T1000 (cell line): Measurements from ENCODE around the gene GRIP2.
"Not testable (repeated sequence)": the region's sequence is repeated elsewhere in the genome, so short reads cannot be mapped to it uniquely, and the experiment has no call there.

Experiments
- DNase-seq: peaks from one replicate; lab custom pipeline; 2025; ENCODE audit warnings: mixed read lengths; lab: John Stamatoyannopoulos, UW

The GRIP2 gene

DNA sequence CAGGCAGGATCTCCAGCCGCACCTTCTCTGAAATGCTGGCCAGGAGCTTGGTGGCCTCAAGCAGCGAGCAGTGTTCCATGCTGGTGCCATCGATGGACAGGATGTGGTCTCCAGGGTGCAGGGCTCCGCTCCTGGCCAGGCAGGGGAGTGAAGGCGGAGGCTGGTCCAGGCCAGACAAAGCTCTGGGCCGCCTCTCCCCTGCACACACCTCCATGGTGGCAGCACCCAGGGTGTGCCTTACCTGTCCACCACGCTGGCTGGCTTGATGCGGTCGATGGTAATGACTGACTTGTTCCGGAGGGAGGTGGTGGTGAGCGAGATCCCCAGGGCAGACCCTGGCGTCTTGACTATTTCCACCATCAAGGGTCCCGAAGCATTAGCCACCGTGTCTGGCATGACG lies 20.0 kb downstream of the GRIP2 start:
- DNase-seq: no peak

DNA sequence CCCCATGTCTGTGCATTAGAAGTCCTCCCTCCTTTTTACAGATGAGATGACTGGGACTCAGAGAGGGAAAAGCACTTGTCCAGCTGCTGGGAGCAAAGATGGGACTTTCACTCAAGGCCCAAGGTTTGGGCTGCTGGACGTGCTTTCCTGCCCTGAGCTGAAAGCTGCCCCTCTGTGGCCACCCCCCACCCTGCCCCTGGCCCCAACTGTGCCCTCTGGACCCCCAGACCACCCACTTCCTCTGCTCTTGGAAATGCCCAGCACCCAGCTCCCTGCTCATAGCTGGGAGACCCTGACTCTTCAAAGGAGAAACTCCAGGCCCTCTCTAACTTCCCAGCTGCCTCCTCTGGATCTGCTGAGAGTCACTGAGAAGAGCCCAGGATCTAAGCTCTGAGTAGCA lies 20.7 kb downstream of the GRIP2 start:
- no peak for DNase-seq

GRCh38 chr3:14518893-14519292 lies 21.2 kb downstream of the GRIP2 start:
- no peak for DNase-seq

DNA sequence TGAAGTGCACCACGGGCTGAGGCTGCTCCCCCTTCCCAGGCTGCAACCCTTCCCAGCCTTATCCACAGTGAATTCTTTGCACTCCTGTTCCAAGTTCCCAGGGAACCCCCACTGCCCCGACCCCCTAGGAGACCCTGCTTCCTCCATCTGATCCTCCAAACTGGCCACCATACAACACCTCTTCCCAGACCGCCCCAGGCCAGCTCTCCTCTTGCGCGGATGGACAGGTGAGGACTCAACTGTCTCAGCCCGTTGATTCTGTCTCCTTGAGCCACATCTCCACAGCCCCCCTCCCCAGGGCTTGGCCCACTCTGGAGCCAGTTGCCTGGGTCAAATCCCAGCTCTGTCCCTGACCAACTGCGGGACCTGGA lies 21.7 kb downstream of the GRIP2 start:
- DNase-seq: no peak

DNA sequence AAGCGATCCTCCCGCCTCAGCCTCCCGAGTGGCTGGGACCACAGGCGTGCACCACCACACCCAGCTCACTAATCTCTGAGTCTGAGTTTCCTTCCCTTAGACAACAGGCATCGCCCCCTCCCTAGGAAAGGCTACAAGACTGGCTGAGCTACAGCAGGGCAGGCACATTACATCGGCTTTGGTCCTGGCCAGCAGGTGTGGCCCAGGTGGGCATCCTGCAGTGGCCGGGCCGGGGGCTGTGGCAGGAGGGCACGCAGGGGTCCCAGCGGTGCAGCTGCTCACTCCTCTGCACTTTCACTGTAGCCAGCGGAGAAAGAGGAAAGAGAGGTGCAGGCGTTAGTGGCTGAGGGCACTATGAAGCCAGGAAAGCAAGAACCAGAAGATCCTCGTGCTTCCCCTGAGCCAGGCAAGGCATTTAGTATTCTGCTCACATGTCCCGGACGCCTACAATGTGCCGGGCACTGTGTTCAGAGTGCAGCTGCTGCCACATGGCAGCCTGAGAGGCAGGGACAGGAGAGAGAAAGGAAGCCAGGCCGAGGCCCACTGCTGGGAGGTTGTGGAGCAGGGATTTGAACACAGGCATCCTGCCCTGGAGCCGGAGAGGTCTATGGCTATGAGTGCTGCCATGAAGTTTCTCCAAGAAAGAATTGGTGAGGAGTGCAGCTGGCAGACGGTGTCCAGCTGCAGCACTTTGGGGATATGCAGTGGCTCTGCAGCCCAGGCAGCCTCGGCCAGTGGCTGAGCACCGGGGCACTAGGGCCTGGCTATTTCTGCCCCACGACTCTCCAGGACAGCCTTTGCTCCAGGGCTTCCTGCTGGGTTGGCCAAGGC lies 22.3 kb downstream of the GRIP2 start:
- DNase-seq: no peak

GRCh38 chr3:14516738-14517345 lies 23.3 kb downstream of the GRIP2 start:
- DNase-seq: no peak

GRCh38 chr3:14515526-14515925 lies 24.6 kb downstream of the GRIP2 start:
- not testable (repeated sequence) for DNase-seq

GRCh38 chr3:14514323-14514720 lies 25.8 kb downstream of the GRIP2 start:
- DNase-seq: no peak

GRCh38 chr3:14513566-14514322 lies 26.4 kb downstream of the GRIP2 start:
- no peak for DNase-seq

DNA sequence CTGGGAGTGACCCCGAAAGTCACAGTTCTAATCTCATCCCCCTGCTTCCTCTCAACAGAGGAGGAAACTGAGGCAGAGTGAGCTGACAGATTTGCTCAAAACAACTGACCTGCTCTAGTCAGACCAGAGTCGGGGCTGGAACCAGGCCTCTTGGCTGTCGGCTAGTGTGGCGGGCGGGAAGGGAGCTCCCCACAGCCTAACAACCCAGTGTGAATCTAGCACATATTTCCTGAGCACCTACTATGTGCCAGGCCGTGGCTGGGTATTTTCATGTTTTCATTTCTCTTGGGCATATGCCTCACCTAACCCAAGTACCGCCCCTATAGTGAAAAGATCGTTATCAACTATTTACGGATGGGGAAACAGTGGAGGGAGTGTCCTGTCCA lies 27.2 kb downstream of the GRIP2 start:
- no peak for DNase-seq

GRCh38 chr3:14512281-14512941 lies 27.7 kb downstream of the GRIP2 start:
- no peak for DNase-seq

- no peak for DNase-seq
Observed at GRCh38 chr3:14511623-14512280, 28.4 kb downstream of the GRIP2 start.

- DNase-seq: no peak
Observed at GRCh38 chr3:14510838-14511622, 29.1 kb downstream of the GRIP2 start.

DNA sequence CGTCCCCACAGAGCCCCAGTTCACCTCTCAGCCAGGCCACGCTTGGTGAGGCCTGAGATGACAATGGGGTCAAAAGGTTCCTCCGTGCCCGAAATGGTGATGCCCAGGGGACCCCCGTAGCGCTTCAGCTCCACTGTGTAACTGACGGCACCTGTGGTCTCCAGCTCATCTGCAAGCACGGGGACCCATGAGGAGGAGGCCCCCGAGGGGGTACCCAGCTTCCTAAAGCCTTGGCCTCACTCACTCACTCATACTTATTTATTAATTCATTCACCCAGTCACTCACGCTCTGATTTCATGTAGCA lies 30.4 kb downstream of the GRIP2 start:
- no peak for DNase-seq

DNA sequence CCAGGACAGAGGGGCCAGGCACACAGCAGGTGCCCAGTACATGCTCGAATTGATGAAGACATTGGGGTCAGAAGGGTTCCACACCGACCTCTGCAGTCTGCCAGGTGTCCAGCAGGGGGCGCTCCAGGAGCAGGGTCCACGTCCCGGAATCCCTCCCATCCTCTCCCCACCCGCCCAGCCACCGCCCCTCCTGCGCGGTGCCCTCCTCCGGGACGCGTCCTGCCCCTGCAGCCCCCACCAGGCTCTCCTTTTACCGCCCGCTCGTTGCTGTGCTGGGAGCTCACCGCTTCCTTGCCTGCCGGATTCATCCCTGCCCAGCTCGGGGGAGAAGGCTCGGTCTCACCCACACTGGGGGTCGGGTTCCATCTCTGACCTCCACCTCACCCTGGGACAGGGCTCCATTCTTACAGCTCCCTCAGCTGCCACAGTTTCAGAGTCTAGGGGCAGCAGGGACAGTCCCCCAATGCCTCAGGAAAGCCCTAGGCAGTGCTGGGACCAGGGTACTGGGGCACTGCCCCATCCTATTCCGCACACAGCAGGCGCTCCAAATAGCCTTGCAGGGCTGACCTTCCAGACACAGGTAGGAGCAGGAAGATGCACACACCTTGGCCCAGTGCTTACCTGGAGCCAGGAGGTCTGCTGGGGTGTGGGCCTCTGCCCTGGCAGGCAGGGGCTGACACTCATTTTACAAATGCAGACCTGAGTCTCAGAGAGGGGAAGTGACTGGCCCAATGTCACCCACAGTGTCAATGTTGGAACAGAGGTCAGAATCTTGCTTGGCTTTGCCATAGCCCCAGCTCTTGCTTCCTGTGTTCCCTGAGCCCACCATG lies 31.0 kb downstream of the GRIP2 start:
- no peak for DNase-seq

DNA sequence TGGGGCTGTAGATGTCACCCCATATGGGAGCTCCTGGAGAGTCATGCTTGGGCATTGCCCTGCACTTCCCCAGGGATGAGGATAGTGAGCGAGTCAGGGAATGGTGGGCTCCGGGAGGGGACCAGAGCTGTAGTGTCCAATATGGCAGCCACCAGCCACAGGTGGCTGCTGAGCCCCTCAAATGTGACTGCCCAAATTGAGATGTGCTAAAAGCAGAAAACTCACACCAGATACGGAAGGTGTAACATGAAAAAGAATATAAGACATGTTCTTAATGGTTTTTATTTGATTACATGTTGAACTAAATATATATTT lies 31.7 kb downstream of the GRIP2 start:
- DNase-seq: no peak

- no peak for DNase-seq
Observed at GRCh38 chr3:14507757-14508504, 32.2 kb downstream of the GRIP2 start.

- no peak for DNase-seq
Observed at GRCh38 chr3:14507305-14507741, 32.8 kb downstream of the GRIP2 start.

DNA sequence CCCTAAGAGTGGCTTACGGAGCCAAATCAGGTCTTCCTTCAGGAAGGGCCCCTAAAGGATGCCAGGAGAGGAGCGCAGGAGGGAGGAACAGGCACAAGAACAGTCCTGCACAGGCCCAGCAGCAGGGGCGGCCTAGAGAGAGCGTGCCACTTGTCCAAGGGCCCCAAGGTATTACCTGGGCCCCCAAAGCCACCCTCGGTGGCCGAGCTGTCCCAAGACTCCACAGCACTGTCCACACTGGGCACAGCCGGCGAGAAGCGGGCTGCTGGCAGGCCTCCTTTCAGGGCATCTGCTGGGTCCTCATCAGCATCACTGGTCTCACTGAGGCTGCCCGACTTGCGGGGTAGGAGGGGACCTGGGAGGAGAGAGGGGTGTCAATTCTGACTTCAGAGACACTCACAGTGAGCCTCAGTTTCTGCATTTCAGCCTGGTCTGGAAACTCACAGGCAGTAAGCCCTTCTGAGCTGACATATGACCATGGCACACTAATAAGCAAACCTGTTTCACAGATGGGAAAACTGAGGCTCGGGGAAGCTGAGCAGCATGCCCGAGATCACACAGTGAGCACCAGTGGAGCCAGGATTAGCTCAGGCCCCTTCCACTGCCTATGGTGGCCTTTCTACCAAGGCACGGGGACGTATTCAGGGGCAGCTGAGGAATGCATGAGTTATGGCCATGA lies 33.4 kb downstream of the GRIP2 start:
- no peak for DNase-seq
